ENCODE data around the gene TMCO1.
"Not testable (repeated sequence)": the region's sequence is repeated elsewhere in the genome, so short reads cannot be mapped to it uniquely, and the experiment has no call there.

Gene TMCO1

DNA sequence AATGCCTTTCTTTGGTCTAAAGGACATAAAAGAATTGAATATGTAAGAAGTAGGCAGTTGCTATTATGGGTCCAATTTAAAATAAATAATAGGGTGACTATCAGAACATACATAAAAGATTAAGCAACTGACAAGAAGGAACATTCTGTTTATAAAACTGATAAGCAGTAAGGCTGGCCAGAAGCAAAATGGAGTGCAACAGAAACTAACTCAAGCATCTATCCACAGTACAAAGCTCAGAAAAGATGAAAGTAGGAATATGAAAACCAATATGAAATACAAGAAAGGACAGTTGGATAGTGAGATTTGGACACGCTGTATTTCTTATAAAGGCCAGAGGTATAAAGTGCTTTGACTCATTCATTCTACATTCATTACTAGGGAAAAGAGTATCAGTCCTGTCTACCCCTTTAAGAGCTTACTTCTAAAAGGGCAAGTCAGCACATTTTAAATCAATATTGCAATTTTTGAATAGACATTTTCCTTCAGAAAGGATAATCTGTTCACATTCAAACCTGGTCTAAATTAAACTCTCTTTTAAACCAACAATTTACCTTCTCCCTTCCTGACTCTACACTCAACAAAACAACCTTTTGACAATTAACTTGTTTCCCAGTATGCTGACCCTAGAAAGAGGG is 84.7 kb downstream of the TMCO1 start:
- DNase-seq: no peak

- DNase-seq: not testable (repeated sequence)
These were observed 87.9 kb downstream of the TMCO1 start for GRCh38 chr1:165680773-165681172.

- no peak for DNase-seq
These were observed 88.4 kb downstream of the TMCO1 start for GRCh38 chr1:165680303-165680702.

GRCh38 chr1:165679282-165680036 is 89.2 kb downstream of the TMCO1 start:
- no peak for DNase-seq

DNA sequence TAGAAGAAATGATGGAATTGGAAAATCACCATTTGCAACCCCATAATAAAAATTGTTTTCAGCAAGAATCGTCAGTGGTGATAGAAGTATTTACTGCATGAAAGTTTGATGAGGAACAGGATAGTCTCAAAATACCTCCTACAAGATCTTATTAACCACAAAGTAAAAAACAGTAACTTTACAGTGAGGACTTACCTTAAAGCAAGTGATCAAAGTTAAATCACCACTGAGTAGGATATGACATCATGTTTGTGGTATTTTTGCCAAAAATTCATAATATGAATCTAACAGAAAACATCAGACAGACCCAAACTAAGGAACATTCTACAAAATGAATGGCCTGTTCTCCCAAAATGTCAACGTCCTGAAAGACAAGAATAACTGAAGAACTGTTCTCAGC is 90.2 kb downstream of the TMCO1 start:
- no peak for DNase-seq
